IMR-90 (cell line): ENCODE results near the gene ACAP1. TPM values are rescaled to one million over a fixed set of nuclear protein-coding genes. Genes with fewer than 3 reads are reported as not detected.

Source experiments
- ATAC-seq: fragments of 200-7000 bp; cut with Tn5 transposase; 2 replicates; pipeline ENCODE4 v1.9.1; 2020; ENCODE audit warnings: low read depth, mild to moderate bottlenecking, moderate library complexity
- BruUV-seq: library from RNA; stranded (reverse); fragments of 400-500 nt; replicated peaks from 2 replicates; lab custom pipeline; 2021; lab: Mats Ljungman, UMichigan
- CTCF ChIA-PET: fragments of 300-600 bp; formaldehyde crosslinking; extraction: SDS; loops from one replicate; lab custom pipeline; 2021; ENCODE audit warnings: antibody characterized with exemption; lab: Yijun Ruan, JAX
- POLR2A ChIA-PET: fragments of 300-600 bp; sonication (Branson Sonifier 250); formaldehyde crosslinking; loops from one replicate; lab custom pipeline; 2022; ENCODE audit warnings: antibody characterized with exemption; ENCODE audit not compliant: unreplicated experiment; lab: Charles Lee
- DNase-seq: peaks from one replicate; pipeline ENCODE4 v3.0.0; 2013
- H2AFZ ChIP-seq: replicated peaks from 2 replicates; pipeline ENCODE3; 2013; ENCODE audit warnings: low read length, mild to moderate bottlenecking; ENCODE audit not compliant: poor library complexity
- H2AK5ac ChIP-seq: 2 replicates; pipeline ENCODE4 v1.6.1; 2013; ENCODE audit warnings: low read depth, low read length, inconsistent platforms
- H2AK9ac ChIP-seq: replicated peaks from 2 replicates; pipeline ENCODE3; 2013; ENCODE audit warnings: mild to moderate bottlenecking, low read depth, low read length, moderate library complexity; ENCODE audit not compliant: poor library complexity
- H2BK120ac ChIP-seq: 2 replicates; pipeline ENCODE4 v1.6.1; 2013; ENCODE audit warnings: low read depth, low read length, inconsistent platforms
- H2BK15ac ChIP-seq: 3 replicates; pipeline ENCODE4 v1.6.1; 2013; ENCODE audit warnings: low read depth, low read length, inconsistent platforms
- H2BK20ac ChIP-seq: 2 replicates; pipeline ENCODE4 v1.6.1; 2013; ENCODE audit warnings: low read depth, mild to moderate bottlenecking, inconsistent platforms, low read length, moderate library complexity
- H2BK5ac ChIP-seq: 2 replicates; pipeline ENCODE4 v1.6.1; 2013; ENCODE audit warnings: mild to moderate bottlenecking, low read depth, low read length, inconsistent platforms; ENCODE audit not compliant: poor library complexity, severe bottlenecking
- H3K14ac ChIP-seq: replicated peaks from 2 replicates; pipeline ENCODE4 v1.6.1; 2013; ENCODE audit warnings: low read depth, low read length, inconsistent platforms
- H3K18ac ChIP-seq: 2 replicates; pipeline ENCODE4 v1.6.1; 2013; ENCODE audit warnings: low read depth, low read length, control low read depth
- H3K23ac ChIP-seq: 2 replicates; pipeline ENCODE4 v1.6.1; 2013; ENCODE audit warnings: low read depth, low read length, inconsistent platforms
- H3K27ac ChIP-seq: 2 replicates; pipeline ENCODE4 v1.5.1; 2013; ENCODE audit warnings: mild to moderate bottlenecking, control low read depth, low read length; ENCODE audit not compliant: insufficient read depth
- H3K27me3 ChIP-seq: 2 replicates; pipeline ENCODE4 v1.6.1; 2013; ENCODE audit warnings: low read length; ENCODE audit not compliant: control insufficient read depth, insufficient read depth
- H3K36me3 ChIP-seq: 2 replicates; pipeline ENCODE4 v1.6.1; 2013; ENCODE audit warnings: low read length, mixed read lengths; ENCODE audit not compliant: control insufficient read depth, insufficient read depth
- H3K4ac ChIP-seq: 2 replicates; pipeline ENCODE4 v1.6.1; 2013; ENCODE audit warnings: low read depth, low read length, inconsistent platforms
- H3K4me1 ChIP-seq: 2 replicates; pipeline ENCODE4 v1.6.1; 2013; ENCODE audit warnings: low read length, mixed read lengths; ENCODE audit not compliant: control insufficient read depth, insufficient read depth
- H3K4me2 ChIP-seq: 2 replicates; pipeline ENCODE4 v1.6.1; 2013; ENCODE audit warnings: low read depth, mild to moderate bottlenecking, control low read depth, low read length, moderate library complexity
- H3K4me3 ChIP-seq: 2 replicates; pipeline ENCODE4 v1.5.1; 2013; ENCODE audit warnings: low read depth, mild to moderate bottlenecking, control low read depth, low read length, moderate library complexity; ENCODE audit not compliant: insufficient read depth
- H3K56ac ChIP-seq: 2 replicates; pipeline ENCODE4 v1.6.1; 2013; ENCODE audit warnings: low read length, inconsistent platforms; ENCODE audit not compliant: insufficient read depth; ENCODE audit errors: extremely low read depth
- H3K79me1 ChIP-seq, 2 experiments: 2 replicates each; pipeline ENCODE4 v1.6.1; 2013; ENCODE audit warnings: low read length in 2 of 2, inconsistent platforms in 1 of 2, low read depth in 1 of 2
- H3K9ac ChIP-seq: 2 replicates; pipeline ENCODE4 v1.6.1; 2013; ENCODE audit warnings: low read depth, low read length, control low read depth
- H3K9me1 ChIP-seq: 2 replicates; pipeline ENCODE4 v1.6.1; 2013; ENCODE audit warnings: low read length, inconsistent platforms; ENCODE audit not compliant: insufficient read depth
- H3K9me3 ChIP-seq: 2 replicates; pipeline ENCODE4 v1.6.1; 2013; ENCODE audit warnings: low read length; ENCODE audit not compliant: control insufficient read depth, insufficient read depth
- H4K20me1 ChIP-seq: 2 replicates; pipeline ENCODE4 v1.6.1; 2013; ENCODE audit warnings: low read length, inconsistent platforms; ENCODE audit not compliant: insufficient read depth
- H4K5ac ChIP-seq: 2 replicates; pipeline ENCODE4 v1.6.1; 2013; ENCODE audit warnings: mild to moderate bottlenecking, low read depth, low read length, control low read depth
- H4K8ac ChIP-seq, 2 experiments: 2 replicates each; pipeline ENCODE4 v1.6.1; 2013; ENCODE audit warnings: low read depth in 2 of 2, low read length in 2 of 2, control low read depth in 1 of 2, inconsistent platforms in 1 of 2
- H4K91ac ChIP-seq: 2 replicates; pipeline ENCODE4 v1.6.1; 2013; ENCODE audit warnings: low read depth, low read length, inconsistent platforms; ENCODE audit not compliant: insufficient read depth
- BHLHE40 ChIP-seq: fragments of 150-350 bp; IDR thresholded peaks from 2 replicates; pipeline ENCODE4 v1.6.1; 2016; ENCODE audit warnings: mild to moderate bottlenecking, low read depth, low read length
- CEBPB ChIP-seq: IDR thresholded peaks from 2 replicates; pipeline ENCODE4 v1.6.1; 2012; ENCODE audit warnings: low read depth, low read length, improper control_type of control experiment
- CHD1 ChIP-seq: IDR thresholded peaks from 2 replicates; pipeline ENCODE4 v1.6.1; 2012; ENCODE audit warnings: low read depth, low read length, improper control_type of control experiment
- CTCF ChIP-seq: conservative IDR thresholded peaks from 2 replicates; pipeline ENCODE4 v1.5.1; 2012; ENCODE audit warnings: mild to moderate bottlenecking, low read depth, low read length, improper control_type of control experiment
- FOS ChIP-seq: fragments of 150-350 bp; IDR thresholded peaks from 2 replicates; pipeline ENCODE4 v1.6.1; 2016; ENCODE audit warnings: low read depth, low read length
- MAFK ChIP-seq: IDR thresholded peaks from 2 replicates; pipeline ENCODE4 v1.6.1; 2012; ENCODE audit warnings: low read depth, low read length, improper control_type of control experiment
- MAZ ChIP-seq: IDR thresholded peaks from 2 replicates; pipeline ENCODE4 v1.6.1; 2012; ENCODE audit warnings: low read depth, mild to moderate bottlenecking, low read length, improper control_type of control experiment, moderate library complexity, borderline replicate concordance
- MXI1 ChIP-seq: IDR thresholded peaks from 2 replicates; pipeline ENCODE4 v1.6.1; 2012; ENCODE audit warnings: low read depth, mild to moderate bottlenecking, low read length, moderate library complexity, borderline replicate concordance
- POLR2A ChIP-seq: IDR thresholded peaks from 2 replicates; pipeline ENCODE4 v1.6.1; 2012; ENCODE audit warnings: mild to moderate bottlenecking, low read depth, low read length
- RAD21 ChIP-seq: IDR thresholded peaks from 2 replicates; pipeline ENCODE4 v1.6.1; 2012; ENCODE audit warnings: low read length, improper control_type of control experiment
- USF2 ChIP-seq: fragments of 150-350 bp; IDR thresholded peaks from 2 replicates; pipeline ENCODE4 v1.6.1; 2017; ENCODE audit warnings: mild to moderate bottlenecking, antibody characterized with exemption, low read length, low read depth
- WGBS, 2 experiments: methylation state at CpG; one replicate each; pipeline versions ENCODE4 v1.1.5 to v1.1.7; 2013; ENCODE audit warnings: missing lambda C conversion rate in 2 of 2; ENCODE audit not compliant: insufficient read length in 1 of 2; ENCODE audit errors: extremely low coverage in 2 of 2; 5-methylcytosine and 5-hydroxymethylcytosine counted together
- dilution Hi-C: fragments of 300-500 bp; cut with HindIII; formaldehyde crosslinking; loops from one replicate; pipeline ENCODE4 v1.14.3; 2018; ENCODE audit warnings: low sequenced_read_pairs; ENCODE audit not compliant: unreplicated experiment
- in situ Hi-C: fragments of 300-500 bp; cut with MboI; formaldehyde crosslinking; loops from 3 replicates; pipeline ENCODE4 v1.14.3; 2019; ENCODE audit warnings: low sequenced_read_pairs, inconsistent platforms, mixed read lengths
- intact Hi-C: fragments of 100-400 bp; cut with micrococcal nuclease; formaldehyde crosslinking; loops from 2 replicates; pipeline ENCODE4 v1.10.0; 2022
- polyA plus RNA-seq, 3 experiments: library from polyadenylated mRNA; depleted of rRNA; stranded (reverse); fragments of >200 nt; gene quantifications; 2 replicates each; pipeline ENCODE4 v1.2.3, GENCODE V29; 2012; ENCODE audit warnings: low replicate concordance in 1 of 3
- total RNA-seq: library from RNA; depleted of rRNA; stranded (reverse); fragments of >200 nt; gene quantifications from 2 replicates; pipeline ENCODE4 v1.2.3, GENCODE V29; 2012

ACAP1 gene
- total and polyA plus RNA-seq, 2 of the 4 experiments (the other 2 are of a cell fraction): under 0.01 to 2.1 TPM

- TF ChIP-seq CTCF (no peak), MXI1 (no peak)
Measured at GRCh38 chr17:7315570-7316235, 20.6 kb upstream of the ACAP1 start (continued).

- 91% methylated on average over 10 of the region's 16 CpGs; no CpG with 5 or more reads in 1 of the 2 experiments for WGBS, 2 experiments
- H4K91ac ChIP-seq: no peak overlapping the region
- H2BK5ac ChIP-seq: no peak overlapping the region
- peaks cover 19 to 31% of the 10 kb centered on the region in 2 experiments; a peak in 3 of 4 replicates for H3K79me1 ChIP-seq
- H3K27ac ChIP-seq: no peak overlapping the region
- H3K4me1 ChIP-seq: peaks cover 7% of the 10 kb centered on the region
- no peak overlapping the region for H2AK9ac ChIP-seq
- H3K14ac ChIP-seq: no peak overlapping the region
- H3K27me3 ChIP-seq: no peaks in the 10 kb centered on the region
- ATAC-seq (no peak), DNase-seq (no peak)
- peaks cover 7% of the 10 kb centered on the region; the same call in 1 of the 2 replicates for H3K9me1 ChIP-seq
- no peak overlapping the region for H2BK20ac ChIP-seq
- H4K5ac ChIP-seq: no peak overlapping the region
- no peak overlapping the region for H3K4ac ChIP-seq
- H2AFZ ChIP-seq: no peak overlapping the region
- POLR2A ChIA-PET: no interaction called here
- H4K20me1 ChIP-seq: peaks cover 26% of the 10 kb centered on the region
- no TSS peak for BruUV-seq
- intact Hi-C loops (no loop called here), in situ Hi-C loops (no loop called here), dilution Hi-C loops (no loop called here)
- H2BK15ac ChIP-seq: no peak overlapping the region
- H3K4me2 ChIP-seq: no peak overlapping the region
- H3K18ac ChIP-seq: no peak overlapping the region
- H3K23ac ChIP-seq: no peak overlapping the region
- no peak overlapping the region for H3K4me3 ChIP-seq
- no peak overlapping the region for H4K8ac ChIP-seq
- H3K9ac ChIP-seq: no peak overlapping the region
- no peak overlapping the region for H2BK120ac ChIP-seq
- no peaks in the 10 kb centered on the region for H3K9me3 ChIP-seq
- H2AK5ac ChIP-seq: no peak overlapping the region
- CTCF ChIA-PET: no interaction called here
- H3K36me3 ChIP-seq: peaks cover 67% of the 10 kb centered on the region
- no peak for TF ChIP-seq BHLHE40
- TF ChIP-seq CHD1: no peak
- TF ChIP-seq MAZ: no peak
- TF ChIP-seq USF2: no peak
- no peak for TF ChIP-seq FOS
- no peak for TF ChIP-seq RAD21
- TF ChIP-seq MXI1: no peak
- no peak for TF ChIP-seq CTCF
- TF ChIP-seq MAFK: no peak
- no peak for TF ChIP-seq POLR2A
- TF ChIP-seq CEBPB: no peak
- no peak overlapping the region for H3K56ac ChIP-seq
Measured at GRCh38 chr17:7317161-7317803, 19.0 kb upstream of the ACAP1 start.
